GM06990 (cell line): Measurements from ENCODE around the gene PAQR9.

Experiments used
- DNase-seq: peaks from one replicate; pipeline ENCODE4 v3.0.0-alpha.2; 2011; ENCODE audit not compliant: insufficient read length; ENCODE audit errors: extremely low read depth
- H3K27me3 ChIP-seq: replicated peaks from 2 replicates; pipeline ENCODE4 v1.6.0; 2011; ENCODE audit warnings: low read length; ENCODE audit not compliant: control insufficient read depth, insufficient read depth
- H3K36me3 ChIP-seq: 2 replicates; pipeline ENCODE4 v1.5.1; 2011; ENCODE audit warnings: low read length; ENCODE audit not compliant: control insufficient read depth, insufficient read depth
- H3K4me3 ChIP-seq: replicated peaks from 2 replicates; pipeline ENCODE4 v1.5.1; 2011; ENCODE audit warnings: low read depth, mild to moderate bottlenecking, control low read depth, low read length
- CTCF ChIP-seq: IDR thresholded peaks from 2 replicates; pipeline ENCODE4 v1.5.1; 2011; ENCODE audit warnings: low read length, control low read depth, mild to moderate bottlenecking, inconsistent platforms; ENCODE audit not compliant: insufficient read depth, poor library complexity, severe bottlenecking

PAQR9 gene

GRCh38 chr3:142963516-142964448 lies at the start of gene PAQR9:
Gene PAQR9, minus strand, starts transcription at chr3:142963674. Its CDS starts 338 bp downstream, at chr3:142963336.
- TF ChIP-seq CTCF: no peak
- no peak for DNase-seq
- H3K36me3 ChIP-seq: no peaks in the 10 kb centered on the region
- H3K27me3 ChIP-seq: peaks cover 2% of the 10 kb centered on the region
- peak within 1 kb of the TSS; percentile 52 for H3K4me3 ChIP-seq

- Histone ChIP-seq H3K27me3 (no peaks in the 10 kb centered on the region), H3K4me3 (no peak overlapping the region; the same call in 1 of the 2 replicates), H3K36me3 (no peaks in the 10 kb centered on the region; the same call in 1 of the 2 replicates)
- no peak for DNase-seq
- TF ChIP-seq CTCF: no peak
Observed at GRCh38 chr3:143011705-143012104, 48.2 kb upstream of the PAQR9 start.

GRCh38 chr3:143010024-143010423 lies 46.5 kb upstream of the PAQR9 start:
- H3K36me3 ChIP-seq: no peaks in the 10 kb centered on the region
- DNase-seq: no peak
- TF ChIP-seq CTCF: no peak
- H3K27me3 ChIP-seq: no peaks in the 10 kb centered on the region
- no peak overlapping the region for H3K4me3 ChIP-seq

- TF ChIP-seq CTCF: no peak
- DNase-seq: no peak
- Histone ChIP-seq H3K36me3 (no peaks in the 10 kb centered on the region), H3K4me3 (no peak overlapping the region), H3K27me3 (no peaks in the 10 kb centered on the region)
Observed at GRCh38 chr3:143004823-143005222, 41.3 kb upstream of the PAQR9 start.

- Histone ChIP-seq H3K36me3 (no peaks in the 10 kb centered on the region), H3K4me3 (peak overlapping the region; percentile 83), H3K27me3 (no peaks in the 10 kb centered on the region)
- DNase-seq: no peak
- TF ChIP-seq CTCF: no peak
Observed at GRCh38 chr3:143002727-143003126, 39.3 kb upstream of the PAQR9 start.
